Amniotic stem cell (primary cell): Measurements from ENCODE around the gene YPEL2.

Source experiments
- DNase-seq: peaks from one replicate; lab custom pipeline; 2025; lab: John Stamatoyannopoulos, UW

YPEL2 gene

GRCh38 chr17:59434429-59434828 is 103.0 kb downstream of the YPEL2 start:
- DNase-seq, result no peak

DNA sequence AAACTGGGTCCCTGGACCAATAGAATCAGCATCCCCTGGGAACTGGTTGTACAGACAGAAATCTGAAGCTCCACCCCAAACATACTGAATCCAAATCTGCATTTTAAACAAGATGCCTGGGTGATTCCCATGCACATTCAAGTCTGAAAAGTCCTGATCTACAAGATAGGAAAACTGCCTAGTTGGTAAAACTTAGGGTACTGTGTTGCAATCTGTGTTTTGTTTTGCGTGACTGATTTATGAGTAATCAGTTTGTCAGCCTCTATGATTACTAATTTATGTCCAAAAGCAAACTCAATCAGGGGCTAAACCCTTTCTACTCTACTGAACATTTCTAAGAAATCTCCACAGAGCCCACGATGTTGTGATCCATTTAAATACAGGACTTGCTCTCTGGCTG is 103.8 kb downstream of the YPEL2 start:
- peak; percentile 58 for DNase-seq

DNA sequence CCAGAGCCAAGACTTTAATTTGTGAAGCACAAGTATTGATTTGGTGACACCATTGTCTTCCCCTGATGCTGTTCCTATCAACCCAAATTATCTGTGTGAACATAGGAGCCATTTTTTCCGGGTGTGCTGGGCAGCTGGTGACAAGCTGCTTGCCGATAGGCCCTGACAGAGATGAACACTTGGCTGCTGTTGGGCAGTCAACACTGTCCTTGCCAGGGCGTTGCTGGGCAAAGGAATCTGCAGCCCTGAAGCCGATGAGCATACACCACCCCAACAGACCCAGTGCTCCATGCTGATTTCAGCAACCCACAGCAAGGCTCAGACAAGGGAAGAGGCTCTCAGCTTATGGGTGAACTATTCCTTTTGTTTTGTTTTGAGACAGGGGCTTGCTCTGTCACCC is 105.4 kb downstream of the YPEL2 start:
- DNase-seq, result no peak

DNA sequence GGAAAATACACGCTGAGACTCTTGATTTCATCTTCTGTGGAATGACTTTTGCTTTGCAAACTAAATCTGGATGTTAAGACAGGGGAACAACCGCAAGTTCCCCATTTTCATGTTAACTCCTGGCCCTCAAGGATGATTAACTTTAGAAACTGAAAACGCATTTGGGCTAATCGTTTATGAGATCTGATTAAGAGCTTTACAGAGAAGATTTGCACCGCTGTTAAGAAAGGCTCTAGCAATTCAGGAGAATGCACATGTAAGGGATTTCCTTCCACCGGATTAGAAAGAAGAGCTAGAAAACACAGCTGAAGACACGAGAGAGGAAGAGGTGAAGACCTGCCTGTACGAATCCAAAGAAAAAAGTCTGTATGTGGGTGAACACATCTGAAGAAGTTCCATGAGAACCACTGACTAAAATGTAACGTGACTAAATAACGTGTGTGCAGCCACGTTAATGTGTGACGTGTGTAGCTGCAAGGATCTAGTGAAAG is 106.4 kb downstream of the YPEL2 start:
- no peak for DNase-seq

DNA sequence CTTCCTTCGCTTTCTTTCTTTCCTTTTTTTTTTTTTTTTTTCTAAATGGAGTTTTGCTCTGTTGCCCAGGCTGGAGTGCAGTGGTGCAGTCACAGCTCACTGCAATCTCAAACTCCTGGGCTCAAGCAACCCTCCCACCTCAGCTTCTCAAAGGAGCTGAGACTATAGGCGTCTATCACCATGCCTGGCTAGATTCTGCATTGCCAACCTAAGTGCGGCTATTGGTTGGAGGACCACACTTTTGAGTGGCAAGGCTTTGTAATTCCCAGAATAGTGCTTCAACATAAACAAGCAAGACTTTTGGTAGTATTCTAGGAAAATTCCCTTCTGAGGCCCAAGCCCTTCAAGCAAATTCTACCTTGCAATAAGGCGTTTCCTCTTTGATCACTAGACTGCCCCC is 107.8 kb downstream of the YPEL2 start:
- DNase-seq, result no peak

- no peak for DNase-seq
These were observed 108.3 kb downstream of the YPEL2 start for GRCh38 chr17:59439741-59440211.

GRCh38 chr17:59440757-59441463 is 109.5 kb downstream of the YPEL2 start:
- peak; percentile 68 for DNase-seq

GRCh38 chr17:59441464-59442096 is 110.1 kb downstream of the YPEL2 start:
- DNase-seq, result no peak

DNA sequence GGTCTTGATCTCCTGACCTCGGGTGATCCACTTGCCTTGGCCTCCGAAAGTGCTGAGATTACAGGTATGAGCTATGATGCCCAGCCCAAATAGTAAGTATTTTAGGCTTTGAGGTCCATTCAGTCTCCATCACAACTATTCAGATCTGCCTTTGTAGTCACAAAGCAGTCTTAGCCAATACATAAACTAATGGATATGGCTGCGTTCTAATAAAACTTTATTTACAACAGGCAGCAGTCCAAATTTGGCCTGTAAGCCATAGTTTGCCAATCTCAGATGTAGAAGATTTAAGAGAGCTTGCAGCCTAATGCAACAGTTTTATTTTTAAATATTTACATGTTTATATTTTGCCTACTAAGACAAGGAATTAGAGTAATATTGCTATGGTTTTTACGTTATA is 111.7 kb downstream of the YPEL2 start:
- no peak for DNase-seq
